CD4-positive, alpha-beta T cell (primary cell): Measurements from ENCODE around the gene PARD3B. TPM values are rescaled to one million over a fixed set of nuclear protein-coding genes. Genes with fewer than 3 reads are reported as not detected.
"Not testable (repeated sequence)": the region's sequence is repeated elsewhere in the genome, so short reads cannot be mapped to it uniquely, and the experiment has no call there.

Experiments used
- ATAC-seq: fragments of 200-7000 bp; cut with Tn5 transposase; one replicate; pipeline ENCODE4 v1.10.0; 2022; ENCODE audit warnings: mild to moderate bottlenecking; ENCODE audit not compliant: poor library complexity
- CTCF ChIA-PET: fragments of 350-600 bp; sonication (Branson Sonifier 250); formaldehyde crosslinking; loops from one replicate; lab custom pipeline; 2021; ENCODE audit warnings: antibody characterized with exemption, inconsistent platforms; lab: Charles Lee
- POLR2A ChIA-PET: fragments of 350-600 bp; sonication (Branson Sonifier 250); formaldehyde crosslinking; loops from one replicate; lab custom pipeline; 2021; ENCODE audit warnings: antibody characterized with exemption, inconsistent platforms; lab: Charles Lee
- DNase-seq, 14 experiments: peaks; one replicate each; pipeline ENCODE4 v3.0.0-alpha.2; 2013 to 2020; ENCODE audit warnings: mixed read lengths in 2 of 14
- H3K27ac ChIP-seq, 2 donors: one replicate each; pipeline versions ENCODE4 v1.5.1 to v1.7.0; 2013; ENCODE audit warnings: low read length in 2 of 2, low read depth in 1 of 2, mild to moderate bottlenecking in 1 of 2
- H3K27me3 ChIP-seq, 2 experiments: 1 replicate in 1 of 2; 2 replicates in 1 of 2; pipeline versions ENCODE4 v1.6.1 to v1.7.0; 2013; ENCODE audit warnings: low read length in 2 of 2, control low read depth in 1 of 2, mild to moderate bottlenecking in 1 of 2, moderate library complexity in 1 of 2; ENCODE audit not compliant: insufficient read depth in 2 of 2, control insufficient read depth in 1 of 2
- H3K36me3 ChIP-seq: one replicate; pipeline ENCODE4 v1.6.1; 2013; ENCODE audit warnings: low read length, control low read depth; ENCODE audit not compliant: insufficient read depth
- H3K4me1 ChIP-seq: one replicate; pipeline ENCODE4 v1.6.1; 2013; ENCODE audit warnings: low read length, control low read depth; ENCODE audit not compliant: insufficient read depth
- H3K4me3 ChIP-seq: one replicate; pipeline ENCODE4 v1.5.1; 2013; ENCODE audit warnings: mild to moderate bottlenecking, low read length, moderate library complexity
- H3K9me3 ChIP-seq, 2 experiments: 1 replicate in 1 of 2; 2 replicates in 1 of 2; pipeline versions ENCODE4 v1.6.1 to v1.7.0; 2013; ENCODE audit warnings: low read length in 2 of 2, mild to moderate bottlenecking in 2 of 2, control low read depth in 1 of 2, moderate library complexity in 1 of 2; ENCODE audit not compliant: control insufficient read depth in 1 of 2, insufficient read depth in 1 of 2
- H3K27ac Mint-ChIP-seq: one replicate; pipeline ENCODE4 v1.8.0; 2020; ENCODE audit warnings: mixed read lengths
- H3K27me3 Mint-ChIP-seq: one replicate; pipeline ENCODE4 v1.8.0; 2021; ENCODE audit warnings: mixed read lengths
- H3K36me3 Mint-ChIP-seq: one replicate; pipeline ENCODE4 v1.8.0; 2021; ENCODE audit warnings: low read depth, mixed read lengths
- H3K4me1 Mint-ChIP-seq: one replicate; pipeline ENCODE4 v1.8.0; 2021; ENCODE audit warnings: low read depth, mixed read lengths
- H3K4me3 Mint-ChIP-seq: one replicate; pipeline ENCODE4 v1.8.0; 2020; ENCODE audit warnings: mild to moderate bottlenecking, mixed read lengths
- H3K9me3 Mint-ChIP-seq: one replicate; pipeline ENCODE4 v1.8.0; 2020; ENCODE audit warnings: mixed read lengths
- intact Hi-C, 2 experiments: fragments of 100-400 bp; cut with DNase I in 1 of 2; cut with micrococcal nuclease in 1 of 2; formaldehyde crosslinking; loops; one replicate each; pipeline versions ENCODE4 v1.15.1 to v1.9.0; 2023 to 2025; cut with DNase I, micrococcal nuclease
- total RNA-seq, 174 experiments: library from RNA in 2 of 174; stranded (reverse) in 2 of 174; gene quantifications; one replicate each; pipeline ENCODE4 v1.2.3 and lab custom pipeline; 2021 to 2026
- TF ChIP-seq, protein P1 (sequence below): fragments of 200-600 bp; IDR thresholded peaks from one replicate; pipeline ENCODE4 v1.8.0; 2022; ENCODE audit warnings: antibody characterized with exemption, mild to moderate bottlenecking

PARD3B gene
- total RNA-seq, 2 experiments from 2014 or later, result 0.87 to 1.9 TPM

DNA sequence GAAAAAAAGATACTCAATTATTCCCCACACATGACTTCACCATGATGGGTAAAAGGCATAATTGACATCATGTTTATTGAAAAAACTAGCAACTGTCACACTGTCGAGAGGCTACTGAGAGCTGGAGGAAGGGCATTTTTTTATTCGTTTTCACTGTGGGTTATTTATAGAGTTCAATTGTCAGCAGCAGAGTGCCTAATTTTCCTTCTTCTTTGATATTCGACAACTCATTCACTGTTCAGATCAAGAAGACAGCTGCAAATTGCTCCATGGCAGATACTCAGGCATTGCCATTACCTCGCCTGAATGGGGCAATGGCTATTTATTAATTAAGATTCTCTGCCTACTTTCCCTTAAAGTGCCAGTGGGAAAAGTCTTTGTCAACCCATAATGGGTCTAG is 939.5 kb downstream of the PARD3B start:
- no peak overlapping the region for H3K27ac ChIP-seq
- no peaks in the 10 kb centered on the region for H3K4me1 ChIP-seq
- DNase-seq, result no peak
- H3K9me3 Mint-ChIP-seq, result no peaks in the 10 kb centered on the region
- no peak overlapping the region for H3K27ac Mint-ChIP-seq
- H3K27me3 Mint-ChIP-seq, result no peaks in the 10 kb centered on the region
- TF ChIP-seq, protein P1, sequence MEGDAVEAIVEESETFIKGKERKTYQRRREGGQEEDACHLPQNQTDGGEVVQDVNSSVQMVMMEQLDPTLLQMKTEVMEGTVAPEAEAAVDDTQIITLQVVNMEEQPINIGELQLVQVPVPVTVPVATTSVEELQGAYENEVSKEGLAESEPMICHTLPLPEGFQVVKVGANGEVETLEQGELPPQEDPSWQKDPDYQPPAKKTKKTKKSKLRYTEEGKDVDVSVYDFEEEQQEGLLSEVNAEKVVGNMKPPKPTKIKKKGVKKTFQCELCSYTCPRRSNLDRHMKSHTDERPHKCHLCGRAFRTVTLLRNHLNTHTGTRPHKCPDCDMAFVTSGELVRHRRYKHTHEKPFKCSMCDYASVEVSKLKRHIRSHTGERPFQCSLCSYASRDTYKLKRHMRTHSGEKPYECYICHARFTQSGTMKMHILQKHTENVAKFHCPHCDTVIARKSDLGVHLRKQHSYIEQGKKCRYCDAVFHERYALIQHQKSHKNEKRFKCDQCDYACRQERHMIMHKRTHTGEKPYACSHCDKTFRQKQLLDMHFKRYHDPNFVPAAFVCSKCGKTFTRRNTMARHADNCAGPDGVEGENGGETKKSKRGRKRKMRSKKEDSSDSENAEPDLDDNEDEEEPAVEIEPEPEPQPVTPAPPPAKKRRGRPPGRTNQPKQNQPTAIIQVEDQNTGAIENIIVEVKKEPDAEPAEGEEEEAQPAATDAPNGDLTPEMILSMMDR, result no peak
- H3K36me3 Mint-ChIP-seq, result no peaks in the 10 kb centered on the region
- no peaks in the 10 kb centered on the region for H3K36me3 ChIP-seq
- intact Hi-C loops, result no loop called here
- no peaks in the 10 kb centered on the region for H3K4me1 Mint-ChIP-seq
- POLR2A ChIA-PET, result interaction anchor here (1.3 kb wide), 1 partner anchor 11 kb away, joined by 3 read pairs; no protein-coding TSS in a partner anchor
- H3K9me3 ChIP-seq, result no peaks in the 10 kb centered on the region
- ATAC-seq, result no peak
- no peak overlapping the region for H3K4me3 ChIP-seq
- CTCF ChIA-PET, result no interaction called here
- H3K4me3 Mint-ChIP-seq, result no peak overlapping the region
- no peaks in the 10 kb centered on the region for H3K27me3 ChIP-seq

DNA sequence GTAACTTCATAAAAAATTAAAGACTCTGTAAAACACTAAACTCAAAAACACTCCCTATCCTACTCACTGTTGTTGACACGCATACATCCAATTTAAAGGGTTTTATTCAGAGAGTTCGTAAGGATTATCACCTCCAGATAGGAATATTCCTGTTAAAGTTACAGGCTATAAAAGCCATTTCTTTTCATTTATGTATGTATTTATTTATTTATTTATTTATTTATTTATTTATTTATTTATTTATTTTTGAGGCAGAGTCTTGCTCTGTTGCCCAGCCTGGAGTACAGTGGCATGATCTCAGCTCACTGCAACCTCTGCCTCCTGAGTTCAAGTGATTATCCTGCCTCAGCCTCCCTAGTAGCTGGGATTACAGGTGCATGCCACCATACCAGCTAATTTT is 948.3 kb downstream of the PARD3B start:
- H3K4me1 ChIP-seq, intact Hi-C loops, H3K27me3 Mint-ChIP-seq, H3K27ac Mint-ChIP-seq, H3K27me3 ChIP-seq, H3K4me1 Mint-ChIP-seq, H3K27ac ChIP-seq, DNase-seq, CTCF ChIA-PET, H3K36me3 Mint-ChIP-seq, H3K36me3 ChIP-seq, ATAC-seq, H3K9me3 Mint-ChIP-seq, POLR2A ChIA-PET, H3K4me3 ChIP-seq, H3K9me3 ChIP-seq, H3K4me3 Mint-ChIP-seq: not testable (repeated sequence)

DNA sequence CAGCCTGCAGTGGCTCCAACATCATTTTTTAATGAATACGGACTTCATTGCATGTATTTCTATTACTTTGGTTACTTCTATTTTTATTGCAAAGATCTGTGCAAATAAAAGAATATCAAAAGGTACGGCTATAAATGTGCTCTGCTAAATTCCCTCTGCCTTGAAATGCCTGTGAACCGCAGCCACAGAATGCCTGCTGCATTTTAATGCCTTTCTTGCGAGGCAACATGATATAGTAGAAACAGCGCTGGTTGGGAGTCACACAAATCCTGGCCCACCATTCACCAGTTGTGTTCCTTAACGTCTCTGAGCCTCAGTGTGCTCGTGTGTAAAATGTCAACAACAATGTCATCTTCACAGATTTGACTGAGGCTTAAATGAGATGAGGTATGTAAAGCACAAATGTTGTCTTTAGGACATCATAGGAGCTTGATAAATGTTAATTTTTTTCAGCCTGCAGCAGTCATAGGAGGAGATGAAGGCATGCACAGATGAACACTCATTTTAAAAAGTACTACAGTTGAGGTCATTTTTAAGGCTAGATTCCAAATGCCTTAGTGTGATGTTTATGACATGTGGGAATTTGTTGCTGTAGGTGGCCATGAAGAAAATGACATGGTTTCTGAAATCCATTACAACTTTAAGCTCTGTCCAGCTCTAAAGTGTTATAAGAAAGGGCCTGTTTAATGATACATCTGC is 949.4 kb downstream of the PARD3B start:
- Mint-ChIP-seq H3K27ac (no peak overlapping the region), H3K9me3 (peaks cover 4% of the 10 kb centered on the region), H3K36me3 (no peaks in the 10 kb centered on the region), H3K4me1 (no peaks in the 10 kb centered on the region), H3K4me3 (no peak overlapping the region), H3K27me3 (peaks cover 10% of the 10 kb centered on the region)
- Histone ChIP-seq H3K36me3 (no peaks in the 10 kb centered on the region), H3K4me1 (no peaks in the 10 kb centered on the region), H3K27me3 (no peaks in the 10 kb centered on the region), H3K27ac (no peak overlapping the region), H3K9me3 (no peaks in the 10 kb centered on the region), H3K4me3 (no peak overlapping the region)
- intact Hi-C loops, result no loop called here
- TF ChIP-seq, protein P1, result no peak
- ATAC-seq, result no peak
- CTCF ChIA-PET, result no interaction called here
- DNase-seq, result no peak
- POLR2A ChIA-PET, result no interaction called here

DNA sequence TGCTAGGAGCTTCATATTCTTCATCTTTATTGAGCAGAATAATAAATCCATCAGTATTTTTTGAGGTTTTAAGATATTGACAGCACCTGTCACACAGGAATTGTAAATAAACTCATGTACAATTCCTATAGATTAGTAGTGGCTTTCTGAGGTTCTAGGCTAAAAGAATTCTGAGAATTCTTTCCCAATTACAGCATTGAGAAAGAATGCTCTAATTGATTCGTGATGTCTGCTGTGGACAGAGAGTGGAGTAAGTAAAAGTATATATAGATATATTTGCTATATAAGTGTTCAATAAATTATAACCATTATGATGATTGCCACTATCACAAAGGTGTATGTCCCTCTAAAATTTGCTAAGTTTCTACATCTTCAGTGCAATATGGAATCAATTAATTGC is 950.5 kb downstream of the PARD3B start:
- DNase-seq (no peak), ATAC-seq (no peak)
- H3K36me3 ChIP-seq, result no peaks in the 10 kb centered on the region
- TF ChIP-seq, protein P1, result no peak
- no peaks in the 10 kb centered on the region for H3K4me1 ChIP-seq
- no peak overlapping the region for H3K4me3 ChIP-seq
- ChIA-PET POLR2A (no interaction called here), CTCF (no interaction called here)
- intact Hi-C loops, result no loop called here
- H3K27ac Mint-ChIP-seq, result no peak overlapping the region
- peaks cover 10% of the 10 kb centered on the region for H3K27me3 Mint-ChIP-seq
- H3K9me3 Mint-ChIP-seq, result peaks cover 4% of the 10 kb centered on the region
- H3K4me3 Mint-ChIP-seq, result no peak overlapping the region
- no peaks in the 10 kb centered on the region for H3K9me3 ChIP-seq
- no peaks in the 10 kb centered on the region for H3K27me3 ChIP-seq
- no peak overlapping the region for H3K27ac ChIP-seq
- H3K36me3 Mint-ChIP-seq, result no peaks in the 10 kb centered on the region
- H3K4me1 Mint-ChIP-seq, result peaks cover 6% of the 10 kb centered on the region
